MM.1S (cell line): ENCODE results near the gene KCNJ1.

Source experiments
- DNase-seq: peaks from one replicate; pipeline ENCODE4 v3.0.0-alpha.2; 2015
- H2AFZ ChIP-seq: fragments of 300-600 bp; sonication (generic); 2 replicates; pipeline ENCODE4 v1.6.0; 2016; ENCODE audit warnings: antibody characterized with exemption, low read length
- H3F3A ChIP-seq: fragments of 300-600 bp; sonication (generic); 2 replicates; pipeline ENCODE4 v1.6.1; 2016; ENCODE audit warnings: mild to moderate bottlenecking, antibody characterized with exemption, low read length, moderate library complexity, mixed read lengths; ENCODE audit not compliant: insufficient read depth
- H3K27ac ChIP-seq: fragments of 300-600 bp; sonication (generic); 2 replicates; pipeline ENCODE4 v1.5.1; 2016; ENCODE audit warnings: mild to moderate bottlenecking, low read length
- H3K27me3 ChIP-seq: fragments of 300-600 bp; sonication (generic); replicated peaks from 2 replicates; pipeline ENCODE4 v1.6.0; 2016; ENCODE audit warnings: low read length; ENCODE audit not compliant: insufficient read depth
- H3K36me3 ChIP-seq: fragments of 300-600 bp; sonication (generic); replicated peaks from 2 replicates; pipeline ENCODE4 v1.6.1; 2016; ENCODE audit warnings: mild to moderate bottlenecking, low read length, mixed read lengths; ENCODE audit not compliant: insufficient read depth
- H3K4me1 ChIP-seq: fragments of 300-600 bp; sonication (generic); 2 replicates; pipeline ENCODE4 v1.6.1; 2016; ENCODE audit warnings: low read length, mixed read lengths
- H3K4me2 ChIP-seq: fragments of 300-600 bp; sonication (generic); 2 replicates; pipeline ENCODE4 v1.6.0; 2016; ENCODE audit warnings: low read depth, low read length
- H3K4me3 ChIP-seq: fragments of 300-600 bp; sonication (generic); 2 replicates; pipeline ENCODE4 v1.5.1; 2016; ENCODE audit warnings: low read length, mixed read lengths
- H3K79me2 ChIP-seq: fragments of 300-600 bp; sonication (generic); 2 replicates; pipeline ENCODE4 v1.6.1; 2016; ENCODE audit warnings: mixed run types, low read length, mixed read lengths
- H3K9ac ChIP-seq: fragments of 300-600 bp; sonication (generic); 2 replicates; pipeline ENCODE4 v1.6.1; 2016; ENCODE audit warnings: low read length, mixed read lengths
- H3K9me2 ChIP-seq: fragments of 300-600 bp; sonication (generic); replicated peaks from 2 replicates; pipeline ENCODE4 v1.6.1; 2016; ENCODE audit warnings: mild to moderate bottlenecking, low read length, mixed read lengths; ENCODE audit not compliant: insufficient read depth
- H3K9me3 ChIP-seq: fragments of 300-600 bp; sonication (generic); replicated peaks from 2 replicates; pipeline ENCODE4 v1.6.1; 2016; ENCODE audit warnings: mild to moderate bottlenecking, low read length, mixed read lengths; ENCODE audit not compliant: insufficient read depth
- H4K20me1 ChIP-seq: fragments of 300-600 bp; sonication (generic); 2 replicates; pipeline ENCODE4 v1.6.1; 2016; ENCODE audit warnings: mild to moderate bottlenecking, low read length, moderate library complexity, mixed read lengths; ENCODE audit not compliant: insufficient read depth
- EZH2 ChIP-seq: fragments of 300-600 bp; sonication (generic); optimal IDR thresholded peaks from 2 replicates; pipeline ENCODE3; 2017; ENCODE audit warnings: low read depth, mild to moderate bottlenecking, antibody characterized with exemption, low read length, mixed read lengths
- EZH2phosphoT487 ChIP-seq: fragments of 300-600 bp; sonication (generic); IDR thresholded peaks from 2 replicates; pipeline ENCODE4 v1.6.1; 2018; ENCODE audit warnings: antibody characterized with exemption, low read length
- TF ChIP-seq, protein P1 (sequence below): fragments of 300-600 bp; sonication (generic); IDR thresholded peaks from 2 replicates; pipeline ENCODE4 v1.5.1; 2016; ENCODE audit warnings: antibody characterized with exemption, low read length, mixed read lengths

The KCNJ1 gene

DNA sequence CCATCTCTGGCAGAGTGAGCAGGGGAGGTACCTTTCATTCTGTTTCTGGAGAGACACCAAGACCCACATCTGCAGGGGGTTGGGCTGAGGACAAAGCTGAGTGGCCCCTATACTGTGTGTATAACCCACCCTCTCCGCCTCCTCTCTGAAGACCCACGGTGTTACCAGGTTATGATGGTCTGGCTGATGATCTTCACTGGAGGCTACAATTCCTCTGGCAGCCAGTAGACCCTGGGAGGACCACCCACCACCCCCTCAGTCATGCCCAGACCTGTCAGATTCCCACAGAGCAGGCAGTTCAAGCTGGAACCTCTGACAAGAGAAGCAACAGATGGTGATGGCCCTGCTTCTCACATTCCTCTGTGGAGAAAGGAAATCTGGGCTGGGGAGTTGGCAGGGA is 11.4 kb upstream of the KCNJ1 start:
- no peaks in the 10 kb centered on the region for H3K36me3 ChIP-seq
- H4K20me1 ChIP-seq: no peaks in the 10 kb centered on the region
- H3F3A ChIP-seq: no peaks in the 10 kb centered on the region
- H3K9me3 ChIP-seq: no peaks in the 10 kb centered on the region
- no peaks in the 10 kb centered on the region for H3K27me3 ChIP-seq
- H3K9ac ChIP-seq: no peak overlapping the region
- H3K27ac ChIP-seq: no peak overlapping the region
- no peak for DNase-seq
- no peak overlapping the region for H3K4me2 ChIP-seq
- TF ChIP-seq, protein P1, sequence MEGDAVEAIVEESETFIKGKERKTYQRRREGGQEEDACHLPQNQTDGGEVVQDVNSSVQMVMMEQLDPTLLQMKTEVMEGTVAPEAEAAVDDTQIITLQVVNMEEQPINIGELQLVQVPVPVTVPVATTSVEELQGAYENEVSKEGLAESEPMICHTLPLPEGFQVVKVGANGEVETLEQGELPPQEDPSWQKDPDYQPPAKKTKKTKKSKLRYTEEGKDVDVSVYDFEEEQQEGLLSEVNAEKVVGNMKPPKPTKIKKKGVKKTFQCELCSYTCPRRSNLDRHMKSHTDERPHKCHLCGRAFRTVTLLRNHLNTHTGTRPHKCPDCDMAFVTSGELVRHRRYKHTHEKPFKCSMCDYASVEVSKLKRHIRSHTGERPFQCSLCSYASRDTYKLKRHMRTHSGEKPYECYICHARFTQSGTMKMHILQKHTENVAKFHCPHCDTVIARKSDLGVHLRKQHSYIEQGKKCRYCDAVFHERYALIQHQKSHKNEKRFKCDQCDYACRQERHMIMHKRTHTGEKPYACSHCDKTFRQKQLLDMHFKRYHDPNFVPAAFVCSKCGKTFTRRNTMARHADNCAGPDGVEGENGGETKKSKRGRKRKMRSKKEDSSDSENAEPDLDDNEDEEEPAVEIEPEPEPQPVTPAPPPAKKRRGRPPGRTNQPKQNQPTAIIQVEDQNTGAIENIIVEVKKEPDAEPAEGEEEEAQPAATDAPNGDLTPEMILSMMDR: no peak
- TF ChIP-seq EZH2phosphoT487 (no peak), EZH2 (no peak)
- no peaks in the 10 kb centered on the region for H3K79me2 ChIP-seq
- no peak overlapping the region for H3K4me3 ChIP-seq
- H2AFZ ChIP-seq: no peak overlapping the region
- no peaks in the 10 kb centered on the region for H3K9me2 ChIP-seq
- H3K4me1 ChIP-seq: no peaks in the 10 kb centered on the region

DNA sequence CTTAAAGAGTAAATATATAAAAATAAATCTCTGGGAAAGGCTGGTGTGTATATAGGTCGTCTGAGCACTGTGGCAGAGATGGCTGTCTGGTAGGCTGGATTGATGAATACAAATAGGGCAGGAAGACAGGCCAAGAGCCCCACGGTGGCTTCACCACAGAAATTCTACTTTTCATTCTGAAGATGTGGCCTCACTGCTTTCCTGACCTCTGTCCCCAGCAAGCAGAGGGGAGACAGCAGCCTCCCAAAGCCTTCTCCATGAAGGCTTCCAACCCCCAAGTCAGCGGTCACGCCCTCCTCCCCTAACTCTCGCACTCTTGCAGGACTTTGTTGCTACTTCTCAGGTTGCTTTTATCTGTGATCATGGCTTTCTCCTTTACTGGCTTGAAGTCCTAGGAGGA is 10.6 kb upstream of the KCNJ1 start:
- no peak for DNase-seq
- no peaks in the 10 kb centered on the region for H3K79me2 ChIP-seq
- H3K4me1 ChIP-seq: no peaks in the 10 kb centered on the region
- TF ChIP-seq EZH2phosphoT487 (no peak), EZH2 (no peak)
- TF ChIP-seq, protein P1: no peak
- no peaks in the 10 kb centered on the region for H3K27me3 ChIP-seq
- no peaks in the 10 kb centered on the region for H3F3A ChIP-seq
- H3K9ac ChIP-seq: no peak overlapping the region
- no peaks in the 10 kb centered on the region for H4K20me1 ChIP-seq
- no peak overlapping the region for H3K4me2 ChIP-seq
- H3K27ac ChIP-seq: no peak overlapping the region
- H2AFZ ChIP-seq: no peak overlapping the region
- no peak overlapping the region for H3K4me3 ChIP-seq
- H3K9me2 ChIP-seq: no peaks in the 10 kb centered on the region
- no peaks in the 10 kb centered on the region for H3K36me3 ChIP-seq
- no peaks in the 10 kb centered on the region for H3K9me3 ChIP-seq

DNA sequence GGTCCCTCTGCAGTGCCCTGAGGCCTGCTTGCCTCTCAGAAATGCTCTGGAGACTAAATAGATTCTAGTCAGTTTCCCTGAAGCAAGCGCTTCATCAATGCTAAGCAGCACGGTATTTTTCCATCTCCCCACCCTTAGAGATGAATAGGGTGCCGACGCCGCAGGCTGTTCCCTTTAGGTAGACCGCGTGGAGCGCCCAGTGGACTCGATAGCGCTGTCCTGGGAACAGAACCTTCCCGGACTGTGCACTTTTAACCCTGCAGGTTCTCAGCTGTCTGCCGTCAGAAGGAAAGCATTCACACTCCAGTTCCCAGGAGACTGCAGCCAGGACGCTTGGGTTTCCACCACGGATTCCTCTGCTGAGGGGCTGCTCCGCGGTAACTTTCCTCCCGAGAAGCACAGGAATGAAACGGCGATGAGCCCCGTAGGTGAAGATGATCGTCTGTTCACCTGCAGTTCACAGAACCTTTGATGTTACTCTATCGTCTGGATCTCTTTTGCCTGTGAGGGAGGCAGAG is 9.1 kb upstream of the KCNJ1 start:
- TF ChIP-seq, protein P1: no peak
- TF ChIP-seq EZH2phosphoT487: no peak
- no peak for TF ChIP-seq EZH2
- Histone ChIP-seq H3K36me3 (no peaks in the 10 kb centered on the region), H3K4me1 (no peaks in the 10 kb centered on the region), H3F3A (no peaks in the 10 kb centered on the region), H3K9me3 (no peaks in the 10 kb centered on the region), H3K9me2 (no peaks in the 10 kb centered on the region), H3K9ac (no peak overlapping the region), H2AFZ (no peak overlapping the region), H3K4me3 (no peak overlapping the region), H4K20me1 (no peaks in the 10 kb centered on the region), H3K27ac (no peak overlapping the region), H3K79me2 (no peaks in the 10 kb centered on the region), H3K4me2 (no peak overlapping the region), H3K27me3 (no peaks in the 10 kb centered on the region)
- DNase-seq: no peak
